SK-N-SH (cell line): ENCODE results near the gene GABRG3.

Experiments
- EP300 ChIP-seq, 2 experiments: IDR thresholded peaks; 2 replicates each; pipeline versions ENCODE4 v1.4.0 to v1.6.1; 2012; ENCODE audit warnings: borderline replicate concordance in 1 of 2, low read depth in 1 of 2, low read length in 1 of 2
- EZH2phosphoT487 ChIP-seq: fragments of 200-600 bp; sonication (generic); IDR thresholded peaks from 2 replicates; pipeline ENCODE4 v1.6.1; 2017; ENCODE audit warnings: low read depth, mixed run types, mild to moderate bottlenecking, antibody characterized with exemption, moderate library complexity, borderline replicate concordance
- FOXJ3 ChIP-seq: sonication (generic); formaldehyde crosslinking; IDR thresholded peaks from 2 replicates; pipeline ENCODE4 v1.5.1; 2020; ENCODE audit warnings: mild to moderate bottlenecking, missing genetic modification reagents
- JUND ChIP-seq: IDR thresholded peaks from 2 replicates; pipeline ENCODE4 v1.4.0; 2012
- POLR2AphosphoS5 ChIP-seq: IDR thresholded peaks from 2 replicates; pipeline ENCODE4 v1.6.1; 2012; ENCODE audit warnings: low read depth, low read length
- RCOR1 ChIP-seq: fragments of 150-350 bp; IDR thresholded peaks from 2 replicates; pipeline ENCODE4 v1.6.1; 2017; ENCODE audit warnings: antibody characterized with exemption, low read length
- RFX5 ChIP-seq: IDR thresholded peaks from 2 replicates; pipeline ENCODE4 v1.6.1; 2012; ENCODE audit warnings: mild to moderate bottlenecking, improper control_type of control experiment, low read length
- TAF1 ChIP-seq: IDR thresholded peaks from 2 replicates; pipeline ENCODE4 v1.6.1; 2012; ENCODE audit warnings: low read depth, mild to moderate bottlenecking, low read length, moderate library complexity, borderline replicate concordance
- USF1 ChIP-seq: IDR thresholded peaks from 2 replicates; pipeline ENCODE4 v1.4.0; 2012; ENCODE audit warnings: low read depth, borderline replicate concordance
- YY1 ChIP-seq: IDR thresholded peaks from 2 replicates; pipeline ENCODE4 v1.4.0; 2012; ENCODE audit warnings: low read depth, mild to moderate bottlenecking
- TF ChIP-seq, protein P1 (sequence below): fragments of 200-600 bp; sonication (generic); IDR thresholded peaks from 2 replicates; pipeline ENCODE4 v1.6.1; 2017; ENCODE audit warnings: antibody characterized with exemption, mild to moderate bottlenecking, moderate library complexity
- TF ChIP-seq, protein P2 (sequence below): IDR thresholded peaks from 2 replicates; pipeline ENCODE4 v1.6.1; 2012; ENCODE audit warnings: mild to moderate bottlenecking, low read depth, low read length, moderate library complexity
- TF ChIP-seq, protein P3 (sequence below): fragments of 150-350 bp; IDR thresholded peaks from 2 replicates; pipeline ENCODE4 v1.6.1; 2017; ENCODE audit warnings: antibody characterized with exemption, low read length, low read depth, borderline replicate concordance

GRCh38 chr15:27133249-27133648 is 162.3 kb downstream of the GABRG3 start:
- TF ChIP-seq EP300 (IDR thresholded peaks at IDR 0.05; ENCODE audit: borderline replicate concordance in 1 of 2, low read depth in 1 of 2, low read length in 1 of 2) (0 out of 4 replicates have a peak, but pooled peaks of 1 of the 2 experiments have one; percentile 3), RFX5 (no peak), FOXJ3 (no peak), EZH2phosphoT487 (no peak), POLR2AphosphoS5 (no peak), YY1 (no peak), TAF1 (no peak), RCOR1 (no peak), JUND (no peak), USF1 (no peak)
- TF ChIP-seq, protein P1, sequence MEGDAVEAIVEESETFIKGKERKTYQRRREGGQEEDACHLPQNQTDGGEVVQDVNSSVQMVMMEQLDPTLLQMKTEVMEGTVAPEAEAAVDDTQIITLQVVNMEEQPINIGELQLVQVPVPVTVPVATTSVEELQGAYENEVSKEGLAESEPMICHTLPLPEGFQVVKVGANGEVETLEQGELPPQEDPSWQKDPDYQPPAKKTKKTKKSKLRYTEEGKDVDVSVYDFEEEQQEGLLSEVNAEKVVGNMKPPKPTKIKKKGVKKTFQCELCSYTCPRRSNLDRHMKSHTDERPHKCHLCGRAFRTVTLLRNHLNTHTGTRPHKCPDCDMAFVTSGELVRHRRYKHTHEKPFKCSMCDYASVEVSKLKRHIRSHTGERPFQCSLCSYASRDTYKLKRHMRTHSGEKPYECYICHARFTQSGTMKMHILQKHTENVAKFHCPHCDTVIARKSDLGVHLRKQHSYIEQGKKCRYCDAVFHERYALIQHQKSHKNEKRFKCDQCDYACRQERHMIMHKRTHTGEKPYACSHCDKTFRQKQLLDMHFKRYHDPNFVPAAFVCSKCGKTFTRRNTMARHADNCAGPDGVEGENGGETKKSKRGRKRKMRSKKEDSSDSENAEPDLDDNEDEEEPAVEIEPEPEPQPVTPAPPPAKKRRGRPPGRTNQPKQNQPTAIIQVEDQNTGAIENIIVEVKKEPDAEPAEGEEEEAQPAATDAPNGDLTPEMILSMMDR = no peak
- TF ChIP-seq, protein P2, sequence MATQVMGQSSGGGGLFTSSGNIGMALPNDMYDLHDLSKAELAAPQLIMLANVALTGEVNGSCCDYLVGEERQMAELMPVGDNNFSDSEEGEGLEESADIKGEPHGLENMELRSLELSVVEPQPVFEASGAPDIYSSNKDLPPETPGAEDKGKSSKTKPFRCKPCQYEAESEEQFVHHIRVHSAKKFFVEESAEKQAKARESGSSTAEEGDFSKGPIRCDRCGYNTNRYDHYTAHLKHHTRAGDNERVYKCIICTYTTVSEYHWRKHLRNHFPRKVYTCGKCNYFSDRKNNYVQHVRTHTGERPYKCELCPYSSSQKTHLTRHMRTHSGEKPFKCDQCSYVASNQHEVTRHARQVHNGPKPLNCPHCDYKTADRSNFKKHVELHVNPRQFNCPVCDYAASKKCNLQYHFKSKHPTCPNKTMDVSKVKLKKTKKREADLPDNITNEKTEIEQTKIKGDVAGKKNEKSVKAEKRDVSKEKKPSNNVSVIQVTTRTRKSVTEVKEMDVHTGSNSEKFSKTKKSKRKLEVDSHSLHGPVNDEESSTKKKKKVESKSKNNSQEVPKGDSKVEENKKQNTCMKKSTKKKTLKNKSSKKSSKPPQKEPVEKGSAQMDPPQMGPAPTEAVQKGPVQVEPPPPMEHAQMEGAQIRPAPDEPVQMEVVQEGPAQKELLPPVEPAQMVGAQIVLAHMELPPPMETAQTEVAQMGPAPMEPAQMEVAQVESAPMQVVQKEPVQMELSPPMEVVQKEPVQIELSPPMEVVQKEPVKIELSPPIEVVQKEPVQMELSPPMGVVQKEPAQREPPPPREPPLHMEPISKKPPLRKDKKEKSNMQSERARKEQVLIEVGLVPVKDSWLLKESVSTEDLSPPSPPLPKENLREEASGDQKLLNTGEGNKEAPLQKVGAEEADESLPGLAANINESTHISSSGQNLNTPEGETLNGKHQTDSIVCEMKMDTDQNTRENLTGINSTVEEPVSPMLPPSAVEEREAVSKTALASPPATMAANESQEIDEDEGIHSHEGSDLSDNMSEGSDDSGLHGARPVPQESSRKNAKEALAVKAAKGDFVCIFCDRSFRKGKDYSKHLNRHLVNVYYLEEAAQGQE = no peak
- TF ChIP-seq, protein P3, sequence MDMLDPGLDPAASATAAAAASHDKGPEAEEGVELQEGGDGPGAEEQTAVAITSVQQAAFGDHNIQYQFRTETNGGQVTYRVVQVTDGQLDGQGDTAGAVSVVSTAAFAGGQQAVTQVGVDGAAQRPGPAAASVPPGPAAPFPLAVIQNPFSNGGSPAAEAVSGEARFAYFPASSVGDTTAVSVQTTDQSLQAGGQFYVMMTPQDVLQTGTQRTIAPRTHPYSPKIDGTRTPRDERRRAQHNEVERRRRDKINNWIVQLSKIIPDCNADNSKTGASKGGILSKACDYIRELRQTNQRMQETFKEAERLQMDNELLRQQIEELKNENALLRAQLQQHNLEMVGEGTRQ = no peak
